MM.1S (cell line): ENCODE measurements around the gene CD53.

ENCODE experiments used
- DNase-seq: peaks from one replicate; pipeline ENCODE4 v3.0.0-alpha.2; 2015
- H2AFZ ChIP-seq: fragments of 300-600 bp; sonication (generic); 2 replicates; pipeline ENCODE4 v1.6.0; 2016; ENCODE audit warnings: antibody characterized with exemption, low read length
- H3F3A ChIP-seq: fragments of 300-600 bp; sonication (generic); 2 replicates; pipeline ENCODE4 v1.6.1; 2016; ENCODE audit warnings: mild to moderate bottlenecking, antibody characterized with exemption, low read length, moderate library complexity, mixed read lengths; ENCODE audit not compliant: insufficient read depth
- H3K27ac ChIP-seq: fragments of 300-600 bp; sonication (generic); 2 replicates; pipeline ENCODE4 v1.5.1; 2016; ENCODE audit warnings: mild to moderate bottlenecking, low read length
- H3K27me3 ChIP-seq: fragments of 300-600 bp; sonication (generic); replicated peaks from 2 replicates; pipeline ENCODE4 v1.6.0; 2016; ENCODE audit warnings: low read length; ENCODE audit not compliant: insufficient read depth
- H3K36me3 ChIP-seq: fragments of 300-600 bp; sonication (generic); replicated peaks from 2 replicates; pipeline ENCODE4 v1.6.1; 2016; ENCODE audit warnings: mild to moderate bottlenecking, low read length, mixed read lengths; ENCODE audit not compliant: insufficient read depth
- H3K4me1 ChIP-seq: fragments of 300-600 bp; sonication (generic); 2 replicates; pipeline ENCODE4 v1.6.1; 2016; ENCODE audit warnings: low read length, mixed read lengths
- H3K4me2 ChIP-seq: fragments of 300-600 bp; sonication (generic); 2 replicates; pipeline ENCODE4 v1.6.0; 2016; ENCODE audit warnings: low read depth, low read length
- H3K4me3 ChIP-seq: fragments of 300-600 bp; sonication (generic); 2 replicates; pipeline ENCODE4 v1.5.1; 2016; ENCODE audit warnings: low read length, mixed read lengths
- H3K79me2 ChIP-seq: fragments of 300-600 bp; sonication (generic); 2 replicates; pipeline ENCODE4 v1.6.1; 2016; ENCODE audit warnings: mixed run types, low read length, mixed read lengths
- H3K9ac ChIP-seq: fragments of 300-600 bp; sonication (generic); 2 replicates; pipeline ENCODE4 v1.6.1; 2016; ENCODE audit warnings: low read length, mixed read lengths
- H3K9me2 ChIP-seq: fragments of 300-600 bp; sonication (generic); replicated peaks from 2 replicates; pipeline ENCODE4 v1.6.1; 2016; ENCODE audit warnings: mild to moderate bottlenecking, low read length, mixed read lengths; ENCODE audit not compliant: insufficient read depth
- H3K9me3 ChIP-seq: fragments of 300-600 bp; sonication (generic); replicated peaks from 2 replicates; pipeline ENCODE4 v1.6.1; 2016; ENCODE audit warnings: mild to moderate bottlenecking, low read length, mixed read lengths; ENCODE audit not compliant: insufficient read depth
- H4K20me1 ChIP-seq: fragments of 300-600 bp; sonication (generic); 2 replicates; pipeline ENCODE4 v1.6.1; 2016; ENCODE audit warnings: mild to moderate bottlenecking, low read length, moderate library complexity, mixed read lengths; ENCODE audit not compliant: insufficient read depth
- CTCF ChIP-seq: fragments of 300-600 bp; sonication (generic); IDR thresholded peaks from 2 replicates; pipeline ENCODE4 v1.5.1; 2016; ENCODE audit warnings: antibody characterized with exemption, low read length, mixed read lengths
- EZH2 ChIP-seq: fragments of 300-600 bp; sonication (generic); optimal IDR thresholded peaks from 2 replicates; pipeline ENCODE3; 2017; ENCODE audit warnings: low read depth, mild to moderate bottlenecking, antibody characterized with exemption, low read length, mixed read lengths
- EZH2phosphoT487 ChIP-seq: fragments of 300-600 bp; sonication (generic); IDR thresholded peaks from 2 replicates; pipeline ENCODE4 v1.6.1; 2018; ENCODE audit warnings: antibody characterized with exemption, low read length

CD53 gene

GRCh38 chr1:110944806-110945205 is 71.9 kb downstream of the CD53 start:
- Histone ChIP-seq H3K9me2 (no peaks in the 10 kb centered on the region), H3F3A (no peaks in the 10 kb centered on the region), H3K4me3 (no peak overlapping the region), H3K27me3 (no peaks in the 10 kb centered on the region), H3K36me3 (no peaks in the 10 kb centered on the region), H3K4me2 (no peak overlapping the region), H3K4me1 (no peaks in the 10 kb centered on the region), H3K9me3 (no peaks in the 10 kb centered on the region), H3K79me2 (no peaks in the 10 kb centered on the region), H3K27ac (no peak overlapping the region), H3K9ac (no peak overlapping the region), H4K20me1 (no peaks in the 10 kb centered on the region), H2AFZ (no peak overlapping the region)
- no peak for TF ChIP-seq EZH2phosphoT487
- no peak for DNase-seq

DNA sequence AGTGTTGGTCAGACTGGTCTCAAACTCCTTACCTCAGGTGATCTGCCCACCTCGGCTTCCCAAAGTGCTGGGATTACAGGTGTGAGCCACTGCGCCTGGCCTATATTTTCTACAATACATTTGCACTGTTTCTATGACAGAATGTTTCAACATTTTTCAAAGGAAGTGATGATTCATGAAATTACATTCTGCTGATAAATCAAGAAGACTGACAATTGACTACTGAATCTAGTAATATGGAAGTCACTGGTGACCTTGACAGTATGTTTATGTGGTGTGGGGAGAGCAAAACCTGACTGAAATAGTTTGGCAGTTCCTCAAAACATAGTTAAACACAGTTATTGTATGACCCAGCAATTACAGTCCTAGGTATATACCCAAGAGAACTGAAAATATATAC is 72.7 kb downstream of the CD53 start:
- no peak overlapping the region for H2AFZ ChIP-seq
- no peak overlapping the region for H3K27ac ChIP-seq
- H3K27me3 ChIP-seq = no peaks in the 10 kb centered on the region
- H3K9ac ChIP-seq = no peak overlapping the region
- TF ChIP-seq EZH2 = no peak
- TF ChIP-seq CTCF = no peak
- TF ChIP-seq EZH2phosphoT487 = no peak
- H3K4me3 ChIP-seq = no peak overlapping the region
- H3K36me3 ChIP-seq = no peaks in the 10 kb centered on the region
- DNase-seq = no peak
- H3K4me1 ChIP-seq = no peaks in the 10 kb centered on the region
- no peaks in the 10 kb centered on the region for H3K79me2 ChIP-seq
- no peak overlapping the region for H3K4me2 ChIP-seq
- no peaks in the 10 kb centered on the region for H3F3A ChIP-seq
- H3K9me3 ChIP-seq = no peaks in the 10 kb centered on the region
- no peaks in the 10 kb centered on the region for H3K9me2 ChIP-seq
- H4K20me1 ChIP-seq = no peaks in the 10 kb centered on the region

- Histone ChIP-seq H3F3A (no peaks in the 10 kb centered on the region), H3K9ac (no peak overlapping the region), H2AFZ (no peak overlapping the region), H3K9me3 (no peaks in the 10 kb centered on the region), H3K4me1 (no peaks in the 10 kb centered on the region), H3K36me3 (no peaks in the 10 kb centered on the region), H4K20me1 (no peaks in the 10 kb centered on the region), H3K9me2 (no peaks in the 10 kb centered on the region), H3K4me2 (no peak overlapping the region), H3K27ac (no peak overlapping the region), H3K79me2 (no peaks in the 10 kb centered on the region), H3K4me3 (no peak overlapping the region), H3K27me3 (no peaks in the 10 kb centered on the region)
- DNase-seq = no peak
- TF ChIP-seq CTCF (no peak), EZH2phosphoT487 (no peak)
These were observed 75.3 kb downstream of the CD53 start for GRCh38 chr1:110948038-110948810.
